ENCODE measurements around the gene DPP4. TPM values are rescaled to one million over a fixed set of nuclear protein-coding genes. Genes with fewer than 3 reads are reported as not detected.
"Not testable (repeated sequence)": the region's sequence is repeated elsewhere in the genome, so short reads cannot be mapped to it uniquely, and the experiment has no call there.

Gene DPP4
- total RNA-seq, 1 donor from 2014 or later, result 6.9 TPM

DNA sequence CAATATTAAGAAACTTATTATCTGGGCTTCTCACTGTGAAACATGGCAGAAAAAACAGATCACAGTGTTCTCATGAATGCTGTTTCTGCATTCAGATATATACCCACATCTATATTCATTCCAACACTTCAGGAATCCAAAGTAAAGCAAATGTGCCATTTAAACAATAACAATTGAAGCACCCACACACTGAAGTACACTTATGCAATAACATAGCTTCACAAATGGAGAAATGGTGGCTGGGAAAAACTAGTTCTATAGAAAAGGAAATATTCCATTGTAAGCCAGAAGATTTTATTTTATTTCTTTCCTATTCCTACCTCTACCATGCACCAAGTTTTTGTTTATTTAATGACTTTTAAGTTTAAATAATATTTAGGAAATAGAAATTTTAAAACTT is 111.9 kb downstream of the DPP4 start:
- DNase-seq (ENCODE audit: low spot score), result no peak

DNA sequence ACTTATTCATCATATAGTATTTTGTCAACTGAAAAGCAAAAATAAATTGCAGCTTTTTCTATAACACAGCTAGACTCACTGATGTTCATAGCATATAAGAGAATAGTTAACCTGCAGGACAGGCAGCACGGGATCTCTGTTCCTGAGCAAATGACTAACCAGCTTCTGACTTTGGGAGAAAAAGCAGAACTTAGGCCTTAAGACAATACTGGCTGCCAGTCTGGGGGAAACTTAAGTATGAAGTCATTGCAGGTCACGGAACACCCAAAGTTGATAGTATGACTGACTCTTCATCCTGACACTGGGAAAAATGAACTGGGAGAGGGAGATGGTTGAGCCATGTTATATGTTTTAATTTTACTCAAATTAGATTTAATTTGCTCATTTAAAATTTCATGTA is 113.0 kb downstream of the DPP4 start:
- no peak for DNase-seq (ENCODE audit: low spot score)

GRCh38 chr2:161956738-161957137 is 117.3 kb downstream of the DPP4 start:
- DNase-seq (ENCODE audit: low spot score), result no peak

GRCh38 chr2:161955211-161955610 is 118.8 kb downstream of the DPP4 start:
- DNase-seq (ENCODE audit: low spot score), result no peak

DNA sequence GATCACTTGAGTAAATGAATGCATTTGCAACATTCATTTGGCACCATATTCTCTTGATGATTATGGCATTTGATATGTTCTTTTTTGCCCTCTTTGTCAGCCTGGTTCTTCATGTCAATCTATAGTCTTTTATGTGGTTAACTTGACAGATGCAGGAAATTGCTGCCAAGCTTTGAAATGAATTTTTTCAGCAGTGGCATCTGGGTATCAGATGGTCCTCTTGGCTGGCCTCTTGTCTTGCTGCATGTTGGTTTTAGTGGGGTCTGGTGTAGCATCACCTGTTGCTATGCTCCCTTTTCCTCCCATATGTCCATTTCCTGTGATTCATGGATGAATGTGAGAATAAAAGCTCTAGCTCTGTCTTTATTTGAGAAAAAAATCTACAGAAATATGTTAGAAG is 119.9 kb downstream of the DPP4 start:
- no peak for DNase-seq (ENCODE audit: low spot score)

DNA sequence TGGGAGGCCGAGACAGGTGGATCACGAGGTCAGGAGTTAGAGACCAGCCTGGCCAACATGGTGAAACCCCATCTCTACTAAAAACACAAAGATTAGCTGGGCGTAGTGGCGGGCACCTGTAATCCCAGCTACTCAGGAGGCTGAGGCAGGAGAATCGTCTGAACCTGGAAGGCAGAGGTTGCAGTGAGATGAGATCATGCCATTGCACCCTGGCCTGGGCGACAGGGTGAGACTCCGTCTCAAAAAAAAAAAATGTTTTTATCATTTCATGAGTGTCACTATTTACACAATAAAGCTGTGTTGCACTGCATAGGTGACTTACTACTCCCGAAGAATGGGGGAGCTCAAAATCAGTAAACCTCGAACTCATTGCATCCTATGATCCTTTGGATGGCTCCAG is 120.6 kb downstream of the DPP4 start:
- DNase-seq (ENCODE audit: low spot score), result not testable (repeated sequence)

DNA sequence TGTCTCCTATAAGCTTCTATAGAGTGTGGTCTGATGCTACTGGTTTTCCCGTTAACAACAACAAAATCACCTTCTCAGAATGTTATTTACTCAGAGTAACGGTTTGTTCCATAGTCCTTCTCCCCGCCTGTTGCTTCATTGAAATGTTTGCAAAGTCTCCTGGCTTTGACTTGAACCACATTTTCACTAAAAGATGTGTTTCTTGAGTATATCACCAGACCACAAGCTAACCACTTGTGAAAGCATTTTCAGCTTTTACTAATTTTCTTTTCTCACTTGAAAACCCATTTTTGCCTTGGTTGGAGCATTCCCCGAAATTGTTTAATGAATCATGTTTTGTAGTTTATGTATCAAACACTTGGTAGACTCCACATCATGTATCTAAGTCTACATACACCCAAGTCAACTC is 121.2 kb downstream of the DPP4 start:
- DNase-seq (ENCODE audit: low spot score), result no peak

- DNase-seq (ENCODE audit: low spot score), result no peak
Measured at GRCh38 chr2:161947836-161948235, 126.2 kb downstream of the DPP4 start.

DNA sequence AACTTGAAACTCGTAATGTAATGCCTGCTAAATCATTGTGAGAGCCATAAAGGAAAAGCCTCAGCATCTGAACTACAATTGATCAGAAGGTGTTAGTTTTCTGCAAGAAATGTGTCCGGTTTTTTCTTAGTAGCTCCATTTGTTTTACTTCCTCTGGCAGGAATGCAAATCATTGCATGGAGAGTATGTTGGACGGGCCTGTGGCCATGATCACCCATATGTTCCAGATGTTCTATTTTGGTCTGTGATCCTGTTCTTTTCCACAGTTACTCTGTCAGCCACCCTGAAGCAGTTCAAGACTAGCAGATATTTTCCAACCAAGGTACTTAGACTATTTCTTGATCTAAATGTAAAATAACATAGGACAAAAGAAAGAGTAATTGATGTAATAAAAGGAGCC is 126.6 kb downstream of the DPP4 start:
- no peak for DNase-seq (ENCODE audit: low spot score)

DNA sequence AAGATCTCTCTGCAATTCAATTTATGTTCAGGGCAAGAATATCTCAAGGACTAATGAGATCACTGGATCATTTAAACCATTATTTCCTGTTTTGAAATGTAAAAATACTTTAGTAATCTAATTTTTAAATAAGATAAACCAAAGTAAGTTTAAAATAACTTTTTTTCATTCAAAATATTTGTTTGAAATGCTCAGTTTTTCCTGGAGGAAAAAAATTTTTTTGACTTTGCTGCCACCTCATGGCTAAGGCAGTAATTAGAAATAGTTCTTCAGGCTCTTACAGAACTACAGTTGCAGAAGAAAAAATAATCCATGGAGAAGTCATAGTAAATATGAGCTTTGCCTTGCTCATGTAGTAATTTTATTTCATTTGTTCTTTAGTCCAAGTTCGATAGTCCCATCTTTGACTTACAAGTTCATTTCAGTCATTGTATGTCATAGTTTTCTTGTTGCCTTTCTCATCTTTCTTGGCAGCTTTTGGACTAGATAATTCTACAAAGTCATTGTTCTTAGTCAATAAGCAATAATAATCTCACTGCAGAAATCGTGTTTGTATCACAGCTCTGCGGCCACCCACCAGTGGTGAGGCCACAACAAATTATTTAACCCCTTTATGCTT is 127.4 kb downstream of the DPP4 start:
- no peak for DNase-seq (ENCODE audit: low spot score)

GRCh38 chr2:161943011-161943410 is 131.0 kb downstream of the DPP4 start:
- no peak for DNase-seq (ENCODE audit: low spot score)

Other genes with a start within 250 kb of the DPP4 start
- gene GCG, start 78.0 kb upstream of the DPP4 start, total RNA-seq, result not detected
- gene FAP, start 169.2 kb upstream of the DPP4 start, total RNA-seq, result 24.7 TPM
- gene IFIH1, start 244.5 kb upstream of the DPP4 start, total RNA-seq, result 13.9 TPM

Measured in mesenteric fat pad (tissue), 1 donor.